ENCODE results near the gene ZNF594.

DNA sequence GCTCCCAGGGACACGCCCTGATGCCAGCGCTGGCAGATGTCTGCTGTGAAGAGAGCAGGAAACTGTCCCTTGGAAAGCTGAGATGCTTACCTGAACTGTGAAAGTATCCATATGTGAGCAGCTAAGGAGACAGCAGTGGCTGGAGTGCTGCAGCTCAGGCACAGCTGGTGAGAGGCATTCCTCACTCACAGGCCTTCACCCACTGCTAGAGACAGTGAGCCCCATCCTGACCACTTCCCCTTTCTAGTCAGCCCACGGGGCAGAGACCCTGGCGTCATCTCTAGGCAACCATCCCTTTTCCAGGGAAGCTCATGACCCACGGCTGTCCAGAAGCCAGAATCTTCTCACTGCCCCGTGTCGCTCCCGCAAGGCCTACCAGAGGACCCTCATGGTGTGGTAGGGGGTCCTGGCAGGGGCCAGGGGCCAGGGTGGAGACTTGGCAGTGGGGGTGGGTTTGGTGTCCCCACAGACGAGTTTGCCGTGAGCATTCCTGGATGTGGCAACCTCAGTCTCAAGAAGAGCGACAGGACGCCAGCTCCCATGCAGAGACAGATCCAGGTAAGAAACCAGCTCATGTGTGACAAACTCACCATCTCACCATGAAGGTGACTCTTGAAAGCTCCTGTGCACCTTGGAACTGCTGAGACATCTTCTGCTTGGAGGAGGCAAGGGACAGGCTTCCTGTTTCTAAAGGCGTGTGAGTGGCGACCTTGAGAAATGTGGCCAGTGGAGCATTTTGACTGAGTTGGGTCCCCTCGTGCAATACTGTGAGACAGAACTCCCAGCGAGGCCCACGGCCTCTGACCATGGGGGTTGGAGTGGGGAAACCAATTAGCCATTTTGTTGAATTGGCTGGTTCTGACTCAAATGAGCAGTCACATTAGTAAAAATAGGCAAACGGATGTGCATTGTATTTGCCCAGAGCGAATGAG, 43.2 kb upstream of the ZNF594 start, which contains the start of gene SCIMP:
- TF ChIP-seq, protein P1, sequence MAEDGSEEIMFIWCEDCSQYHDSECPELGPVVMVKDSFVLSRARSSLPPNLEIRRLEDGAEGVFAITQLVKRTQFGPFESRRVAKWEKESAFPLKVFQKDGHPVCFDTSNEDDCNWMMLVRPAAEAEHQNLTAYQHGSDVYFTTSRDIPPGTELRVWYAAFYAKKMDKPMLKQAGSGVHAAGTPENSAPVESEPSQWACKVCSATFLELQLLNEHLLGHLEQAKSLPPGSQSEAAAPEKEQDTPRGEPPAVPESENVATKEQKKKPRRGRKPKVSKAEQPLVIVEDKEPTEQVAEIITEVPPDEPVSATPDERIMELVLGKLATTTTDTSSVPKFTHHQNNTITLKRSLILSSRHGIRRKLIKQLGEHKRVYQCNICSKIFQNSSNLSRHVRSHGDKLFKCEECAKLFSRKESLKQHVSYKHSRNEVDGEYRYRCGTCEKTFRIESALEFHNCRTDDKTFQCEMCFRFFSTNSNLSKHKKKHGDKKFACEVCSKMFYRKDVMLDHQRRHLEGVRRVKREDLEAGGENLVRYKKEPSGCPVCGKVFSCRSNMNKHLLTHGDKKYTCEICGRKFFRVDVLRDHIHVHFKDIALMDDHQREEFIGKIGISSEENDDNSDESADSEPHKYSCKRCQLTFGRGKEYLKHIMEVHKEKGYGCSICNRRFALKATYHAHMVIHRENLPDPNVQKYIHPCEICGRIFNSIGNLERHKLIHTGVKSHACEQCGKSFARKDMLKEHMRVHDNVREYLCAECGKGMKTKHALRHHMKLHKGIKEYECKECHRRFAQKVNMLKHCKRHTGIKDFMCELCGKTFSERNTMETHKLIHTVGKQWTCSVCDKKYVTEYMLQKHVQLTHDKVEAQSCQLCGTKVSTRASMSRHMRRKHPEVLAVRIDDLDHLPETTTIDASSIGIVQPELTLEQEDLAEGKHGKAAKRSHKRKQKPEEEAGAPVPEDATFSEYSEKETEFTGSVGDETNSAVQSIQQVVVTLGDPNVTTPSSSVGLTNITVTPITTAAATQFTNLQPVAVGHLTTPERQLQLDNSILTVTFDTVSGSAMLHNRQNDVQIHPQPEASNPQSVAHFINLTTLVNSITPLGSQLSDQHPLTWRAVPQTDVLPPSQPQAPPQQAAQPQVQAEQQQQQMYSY (CRISPR knock-in tag; IDR thresholded peaks at IDR 0.05) = no peak
- TF ChIP-seq FOS (IDR thresholded peaks at IDR 0.05; ENCODE audit: borderline replicate concordance, extremely low read depth, insufficient read length) (no peak), SP1 (IDR thresholded peaks at IDR 0.05; ENCODE audit: low read depth, low read length) (peak; percentile 64), POLR2A (IDR thresholded peaks at IDR 0.05; ENCODE audit: low read depth, low read length) (peak; percentile 92), EP300 (IDR thresholded peaks at IDR 0.05; ENCODE audit: borderline replicate concordance in 1 of 2, control insufficient read depth in 1 of 2, low read depth in 2 of 2, low read length in 2 of 2) (peak; percentile 57 to 75; a peak in 3 of 4 replicates), YY1 (IDR thresholded peaks at IDR 0.05; ENCODE audit: low read depth, low read length) (peak; percentile 88), SUZ12 (IDR thresholded peaks at IDR 0.05; ENCODE audit: unreplicated experiment) (no peak), SUPT20H (IDR thresholded peaks at IDR 0.05; ENCODE audit: borderline replicate concordance, control insufficient read depth, low read depth, low read length) (no peak), EED (IDR thresholded peaks at IDR 0.05; ENCODE audit: low read depth) (peak; percentile 99), KDM1A (IDR thresholded peaks at IDR 0.05; ENCODE audit: borderline replicate concordance) (no peak), EZH2 (IDR thresholded peaks at IDR 0.05; ENCODE audit: borderline replicate concordance, control insufficient read depth, low read depth, low read length) (no peak)
- TF ChIP-seq, protein P2, sequence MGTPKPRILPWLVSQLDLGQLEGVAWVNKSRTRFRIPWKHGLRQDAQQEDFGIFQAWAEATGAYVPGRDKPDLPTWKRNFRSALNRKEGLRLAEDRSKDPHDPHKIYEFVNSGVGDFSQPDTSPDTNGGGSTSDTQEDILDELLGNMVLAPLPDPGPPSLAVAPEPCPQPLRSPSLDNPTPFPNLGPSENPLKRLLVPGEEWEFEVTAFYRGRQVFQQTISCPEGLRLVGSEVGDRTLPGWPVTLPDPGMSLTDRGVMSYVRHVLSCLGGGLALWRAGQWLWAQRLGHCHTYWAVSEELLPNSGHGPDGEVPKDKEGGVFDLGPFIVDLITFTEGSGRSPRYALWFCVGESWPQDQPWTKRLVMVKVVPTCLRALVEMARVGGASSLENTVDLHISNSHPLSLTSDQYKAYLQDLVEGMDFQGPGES (IDR thresholded peaks at IDR 0.05) = no peak
- TF ChIP-seq, protein P3, sequence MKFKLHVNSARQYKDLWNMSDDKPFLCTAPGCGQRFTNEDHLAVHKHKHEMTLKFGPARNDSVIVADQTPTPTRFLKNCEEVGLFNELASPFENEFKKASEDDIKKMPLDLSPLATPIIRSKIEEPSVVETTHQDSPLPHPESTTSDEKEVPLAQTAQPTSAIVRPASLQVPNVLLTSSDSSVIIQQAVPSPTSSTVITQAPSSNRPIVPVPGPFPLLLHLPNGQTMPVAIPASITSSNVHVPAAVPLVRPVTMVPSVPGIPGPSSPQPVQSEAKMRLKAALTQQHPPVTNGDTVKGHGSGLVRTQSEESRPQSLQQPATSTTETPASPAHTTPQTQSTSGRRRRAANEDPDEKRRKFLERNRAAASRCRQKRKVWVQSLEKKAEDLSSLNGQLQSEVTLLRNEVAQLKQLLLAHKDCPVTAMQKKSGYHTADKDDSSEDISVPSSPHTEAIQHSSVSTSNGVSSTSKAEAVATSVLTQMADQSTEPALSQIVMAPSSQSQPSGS (IDR thresholded peaks at IDR 0.05; ENCODE audit: low read length) = peak; percentile 20

All from GM12878 (cell line).